IMR-90 (cell line): ENCODE results near the gene SURF1. TPM values are rescaled to one million over a fixed set of nuclear protein-coding genes. Genes with fewer than 3 reads are reported as not detected.
A peak's percentile ranks its signal among the peaks of the same experiment; 100 is the strongest.

Source experiments
- ATAC-seq: fragments of 200-7000 bp; cut with Tn5 transposase; 2 replicates; pipeline ENCODE4 v1.9.1; 2020; ENCODE audit warnings: low read depth, mild to moderate bottlenecking, moderate library complexity
- BruUV-seq: library from RNA; stranded (reverse); fragments of 400-500 nt; replicated peaks from 2 replicates; lab custom pipeline; 2021; lab: Mats Ljungman, UMichigan
- CTCF ChIA-PET: fragments of 300-600 bp; formaldehyde crosslinking; extraction: SDS; loops from one replicate; lab custom pipeline; 2021; ENCODE audit warnings: antibody characterized with exemption; lab: Yijun Ruan, JAX
- POLR2A ChIA-PET: fragments of 300-600 bp; sonication (Branson Sonifier 250); formaldehyde crosslinking; loops from one replicate; lab custom pipeline; 2022; ENCODE audit warnings: antibody characterized with exemption; ENCODE audit not compliant: unreplicated experiment; lab: Charles Lee
- DNase-seq: peaks from one replicate; pipeline ENCODE4 v3.0.0; 2013
- H2AFZ ChIP-seq: replicated peaks from 2 replicates; pipeline ENCODE3; 2013; ENCODE audit warnings: low read length, mild to moderate bottlenecking; ENCODE audit not compliant: poor library complexity
- H2AK5ac ChIP-seq: 2 replicates; pipeline ENCODE4 v1.6.1; 2013; ENCODE audit warnings: low read depth, low read length, inconsistent platforms
- H2AK9ac ChIP-seq: replicated peaks from 2 replicates; pipeline ENCODE3; 2013; ENCODE audit warnings: mild to moderate bottlenecking, low read depth, low read length, moderate library complexity; ENCODE audit not compliant: poor library complexity
- H2BK120ac ChIP-seq: 2 replicates; pipeline ENCODE4 v1.6.1; 2013; ENCODE audit warnings: low read depth, low read length, inconsistent platforms
- H2BK15ac ChIP-seq: 3 replicates; pipeline ENCODE4 v1.6.1; 2013; ENCODE audit warnings: low read depth, low read length, inconsistent platforms
- H2BK20ac ChIP-seq: 2 replicates; pipeline ENCODE4 v1.6.1; 2013; ENCODE audit warnings: low read depth, mild to moderate bottlenecking, inconsistent platforms, low read length, moderate library complexity
- H2BK5ac ChIP-seq: 2 replicates; pipeline ENCODE4 v1.6.1; 2013; ENCODE audit warnings: mild to moderate bottlenecking, low read depth, low read length, inconsistent platforms; ENCODE audit not compliant: poor library complexity, severe bottlenecking
- H3K14ac ChIP-seq: replicated peaks from 2 replicates; pipeline ENCODE4 v1.6.1; 2013; ENCODE audit warnings: low read depth, low read length, inconsistent platforms
- H3K18ac ChIP-seq: 2 replicates; pipeline ENCODE4 v1.6.1; 2013; ENCODE audit warnings: low read depth, low read length, control low read depth
- H3K23ac ChIP-seq: 2 replicates; pipeline ENCODE4 v1.6.1; 2013; ENCODE audit warnings: low read depth, low read length, inconsistent platforms
- H3K27ac ChIP-seq: 2 replicates; pipeline ENCODE4 v1.5.1; 2013; ENCODE audit warnings: mild to moderate bottlenecking, control low read depth, low read length; ENCODE audit not compliant: insufficient read depth
- H3K27me3 ChIP-seq: 2 replicates; pipeline ENCODE4 v1.6.1; 2013; ENCODE audit warnings: low read length; ENCODE audit not compliant: control insufficient read depth, insufficient read depth
- H3K36me3 ChIP-seq: 2 replicates; pipeline ENCODE4 v1.6.1; 2013; ENCODE audit warnings: low read length, mixed read lengths; ENCODE audit not compliant: control insufficient read depth, insufficient read depth
- H3K4ac ChIP-seq: 2 replicates; pipeline ENCODE4 v1.6.1; 2013; ENCODE audit warnings: low read depth, low read length, inconsistent platforms
- H3K4me1 ChIP-seq: 2 replicates; pipeline ENCODE4 v1.6.1; 2013; ENCODE audit warnings: low read length, mixed read lengths; ENCODE audit not compliant: control insufficient read depth, insufficient read depth
- H3K4me2 ChIP-seq: 2 replicates; pipeline ENCODE4 v1.6.1; 2013; ENCODE audit warnings: low read depth, mild to moderate bottlenecking, control low read depth, low read length, moderate library complexity
- H3K4me3 ChIP-seq: 2 replicates; pipeline ENCODE4 v1.5.1; 2013; ENCODE audit warnings: low read depth, mild to moderate bottlenecking, control low read depth, low read length, moderate library complexity; ENCODE audit not compliant: insufficient read depth
- H3K56ac ChIP-seq: 2 replicates; pipeline ENCODE4 v1.6.1; 2013; ENCODE audit warnings: low read length, inconsistent platforms; ENCODE audit not compliant: insufficient read depth; ENCODE audit errors: extremely low read depth
- H3K79me1 ChIP-seq, 2 experiments: 2 replicates each; pipeline ENCODE4 v1.6.1; 2013; ENCODE audit warnings: low read length in 2 of 2, inconsistent platforms in 1 of 2, low read depth in 1 of 2
- H3K9ac ChIP-seq: 2 replicates; pipeline ENCODE4 v1.6.1; 2013; ENCODE audit warnings: low read depth, low read length, control low read depth
- H3K9me1 ChIP-seq: 2 replicates; pipeline ENCODE4 v1.6.1; 2013; ENCODE audit warnings: low read length, inconsistent platforms; ENCODE audit not compliant: insufficient read depth
- H3K9me3 ChIP-seq: 2 replicates; pipeline ENCODE4 v1.6.1; 2013; ENCODE audit warnings: low read length; ENCODE audit not compliant: control insufficient read depth, insufficient read depth
- H4K20me1 ChIP-seq: 2 replicates; pipeline ENCODE4 v1.6.1; 2013; ENCODE audit warnings: low read length, inconsistent platforms; ENCODE audit not compliant: insufficient read depth
- H4K5ac ChIP-seq: 2 replicates; pipeline ENCODE4 v1.6.1; 2013; ENCODE audit warnings: mild to moderate bottlenecking, low read depth, low read length, control low read depth
- H4K8ac ChIP-seq, 2 experiments: 2 replicates each; pipeline ENCODE4 v1.6.1; 2013; ENCODE audit warnings: low read depth in 2 of 2, low read length in 2 of 2, control low read depth in 1 of 2, inconsistent platforms in 1 of 2
- H4K91ac ChIP-seq: 2 replicates; pipeline ENCODE4 v1.6.1; 2013; ENCODE audit warnings: low read depth, low read length, inconsistent platforms; ENCODE audit not compliant: insufficient read depth
- CTCF ChIP-seq: conservative IDR thresholded peaks from 2 replicates; pipeline ENCODE4 v1.5.1; 2012; ENCODE audit warnings: mild to moderate bottlenecking, low read depth, low read length, improper control_type of control experiment
- ELK1 ChIP-seq: fragments of 150-350 bp; IDR thresholded peaks from 2 replicates; pipeline ENCODE4 v1.6.1; 2016; ENCODE audit warnings: low read depth, mild to moderate bottlenecking, low read length, moderate library complexity, borderline replicate concordance
- WGBS, 2 experiments: methylation state at CpG; one replicate each; pipeline versions ENCODE4 v1.1.5 to v1.1.7; 2013; ENCODE audit warnings: missing lambda C conversion rate in 2 of 2; ENCODE audit not compliant: insufficient read length in 1 of 2; ENCODE audit errors: extremely low coverage in 2 of 2; 5-methylcytosine and 5-hydroxymethylcytosine counted together
- dilution Hi-C: fragments of 300-500 bp; cut with HindIII; formaldehyde crosslinking; loops from one replicate; pipeline ENCODE4 v1.14.3; 2018; ENCODE audit warnings: low sequenced_read_pairs; ENCODE audit not compliant: unreplicated experiment
- in situ Hi-C: fragments of 300-500 bp; cut with MboI; formaldehyde crosslinking; loops from 3 replicates; pipeline ENCODE4 v1.14.3; 2019; ENCODE audit warnings: low sequenced_read_pairs, inconsistent platforms, mixed read lengths
- intact Hi-C: fragments of 100-400 bp; cut with micrococcal nuclease; formaldehyde crosslinking; loops from 2 replicates; pipeline ENCODE4 v1.10.0; 2022
- polyA plus RNA-seq, 3 experiments: library from polyadenylated mRNA; depleted of rRNA; stranded (reverse); fragments of >200 nt; gene quantifications; 2 replicates each; pipeline ENCODE4 v1.2.3, GENCODE V29; 2012; ENCODE audit warnings: low replicate concordance in 1 of 3
- total RNA-seq: library from RNA; depleted of rRNA; stranded (reverse); fragments of >200 nt; gene quantifications from 2 replicates; pipeline ENCODE4 v1.2.3, GENCODE V29; 2012

SURF1 gene
- total and polyA plus RNA-seq, 2 of the 4 experiments (the other 2 are of a cell fraction): 15.1 to 24.5 TPM

- Histone ChIP-seq H3K36me3 (peaks cover 63% of the 10 kb centered on the region), H3K79me1 (peaks cover 15 to 45% of the 10 kb centered on the region in 2 experiments; a peak in 3 of 4 replicates), H4K8ac (no peak overlapping the region), H3K9me3 (no peaks in the 10 kb centered on the region), H4K20me1 (peaks cover 10% of the 10 kb centered on the region; the same call in 1 of the 2 replicates), H3K23ac (no peak overlapping the region), H3K4ac (no peak overlapping the region), H3K14ac (no peak overlapping the region), H2AK9ac (peak overlapping the region; percentile 37), H2BK20ac (no peak overlapping the region), H2BK120ac (no peak overlapping the region), H2BK15ac (no peak overlapping the region), H3K56ac (no peak overlapping the region), H3K27ac (no peak overlapping the region), H3K9me1 (peaks cover 3% of the 10 kb centered on the region; the same call in 1 of the 2 replicates), H3K4me2 (no peak overlapping the region), H4K5ac (no peak overlapping the region), H3K4me3 (no peak overlapping the region), H3K4me1 (peaks cover 7% of the 10 kb centered on the region), H3K9ac (no peak overlapping the region), H3K18ac (no peak overlapping the region), H2BK5ac (no peak overlapping the region), H2AFZ (no peak overlapping the region), H3K27me3 (no peaks in the 10 kb centered on the region), H2AK5ac (no peak overlapping the region), H4K91ac (no peak overlapping the region)
- DNase-seq (no peak), ATAC-seq (no peak)
- dilution Hi-C loops (no loop called here), in situ Hi-C loops (no loop called here), intact Hi-C loops (no loop called here)
- TF ChIP-seq CTCF (0 out of 2 replicates have a peak, but pooled peaks have one; percentile 17), ELK1 (no peak)
- WGBS, 2 experiments: 50% methylated on average over 2 of the region's 11 CpGs; no CpG with 5 or more reads in 1 of the 2 experiments
- POLR2A ChIA-PET: no interaction called here
- no TSS peak for BruUV-seq
- CTCF ChIA-PET: interaction anchor here (0.9 kb wide), 1 partner anchor 13 kb away, joined by 3 read pairs; no protein-coding TSS in a partner anchor
These were observed 13.7 kb downstream of the SURF1 start for GRCh38 chr9:133342570-133342969.
